Measurements from ENCODE around the gene SLC35F3. TPM values are rescaled to one million over a fixed set of nuclear protein-coding genes. Genes with fewer than 3 reads are reported as not detected.

The SLC35F3 gene
- total RNA-seq, 4 donors from 2014 or later, result 0.82 TPM; not detected in 3

DNA sequence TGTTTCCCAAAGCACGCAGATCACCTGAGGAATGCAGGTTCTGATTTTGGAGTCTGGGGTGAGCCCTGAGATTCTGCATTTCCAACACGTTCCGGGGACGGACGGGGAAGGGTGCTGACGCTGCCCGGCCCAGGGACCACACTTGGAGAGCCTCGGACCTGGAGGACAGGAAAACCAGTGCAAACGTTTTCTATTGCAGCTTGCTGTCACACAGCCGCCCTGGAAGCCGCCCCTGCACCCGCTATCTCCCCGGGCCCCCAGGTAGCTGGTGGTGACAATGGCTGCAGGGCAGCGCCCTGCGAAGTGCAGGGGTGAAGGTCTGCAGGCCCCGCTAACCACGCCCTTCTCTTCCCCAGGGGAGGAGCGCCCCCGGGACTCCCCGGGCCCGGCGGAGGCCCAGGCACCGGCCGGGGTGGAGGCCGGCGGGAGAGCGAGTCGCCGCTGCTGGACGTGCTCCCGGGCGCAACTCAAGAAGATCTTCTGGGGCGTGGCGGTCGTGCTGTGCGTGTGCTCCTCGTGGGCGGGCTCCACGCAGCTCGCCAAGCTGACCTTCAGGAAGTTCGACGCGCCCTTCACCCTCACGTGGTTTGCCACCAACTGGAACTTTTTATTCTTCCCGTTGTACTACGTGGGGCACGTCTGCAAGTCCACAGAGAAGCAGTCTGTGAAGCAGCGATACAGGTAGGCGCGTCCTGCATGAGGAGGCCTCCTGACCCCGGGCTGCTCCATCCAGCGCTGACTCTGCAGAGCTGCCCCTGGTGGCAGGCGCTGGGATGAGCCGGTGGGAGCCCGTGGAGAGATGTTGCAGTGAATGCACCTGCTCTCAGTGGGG lies 326.8 kb downstream of the SLC35F3 start:
- Histone ChIP-seq H3K27me3 (no peaks in the 10 kb centered on the region), H3K9me3 (no peaks in the 10 kb centered on the region), H3K4me3 (no peak overlapping the region), H3K4me1 (no peaks in the 10 kb centered on the region), H3K36me3 (no peaks in the 10 kb centered on the region), H3K27ac (no peak overlapping the region)
- in situ Hi-C loops (cut with MboI; ENCODE audit: low sequenced_read_pairs in 4 of 4) (no loop called here), intact Hi-C loops (cut with DNase I; ENCODE audit: low total_unique reads) (no loop called here)
- DNase-seq (no peak), ATAC-seq (no peak)
- TF ChIP-seq, protein P1, sequence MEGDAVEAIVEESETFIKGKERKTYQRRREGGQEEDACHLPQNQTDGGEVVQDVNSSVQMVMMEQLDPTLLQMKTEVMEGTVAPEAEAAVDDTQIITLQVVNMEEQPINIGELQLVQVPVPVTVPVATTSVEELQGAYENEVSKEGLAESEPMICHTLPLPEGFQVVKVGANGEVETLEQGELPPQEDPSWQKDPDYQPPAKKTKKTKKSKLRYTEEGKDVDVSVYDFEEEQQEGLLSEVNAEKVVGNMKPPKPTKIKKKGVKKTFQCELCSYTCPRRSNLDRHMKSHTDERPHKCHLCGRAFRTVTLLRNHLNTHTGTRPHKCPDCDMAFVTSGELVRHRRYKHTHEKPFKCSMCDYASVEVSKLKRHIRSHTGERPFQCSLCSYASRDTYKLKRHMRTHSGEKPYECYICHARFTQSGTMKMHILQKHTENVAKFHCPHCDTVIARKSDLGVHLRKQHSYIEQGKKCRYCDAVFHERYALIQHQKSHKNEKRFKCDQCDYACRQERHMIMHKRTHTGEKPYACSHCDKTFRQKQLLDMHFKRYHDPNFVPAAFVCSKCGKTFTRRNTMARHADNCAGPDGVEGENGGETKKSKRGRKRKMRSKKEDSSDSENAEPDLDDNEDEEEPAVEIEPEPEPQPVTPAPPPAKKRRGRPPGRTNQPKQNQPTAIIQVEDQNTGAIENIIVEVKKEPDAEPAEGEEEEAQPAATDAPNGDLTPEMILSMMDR (IDR thresholded peaks at IDR 0.05 in 4 of 5, conservative IDR thresholded peaks at IDR 0.05 in 1 of 5), result no peak
- no peak for TF ChIP-seq POLR2A (IDR thresholded peaks at IDR 0.05)

DNA sequence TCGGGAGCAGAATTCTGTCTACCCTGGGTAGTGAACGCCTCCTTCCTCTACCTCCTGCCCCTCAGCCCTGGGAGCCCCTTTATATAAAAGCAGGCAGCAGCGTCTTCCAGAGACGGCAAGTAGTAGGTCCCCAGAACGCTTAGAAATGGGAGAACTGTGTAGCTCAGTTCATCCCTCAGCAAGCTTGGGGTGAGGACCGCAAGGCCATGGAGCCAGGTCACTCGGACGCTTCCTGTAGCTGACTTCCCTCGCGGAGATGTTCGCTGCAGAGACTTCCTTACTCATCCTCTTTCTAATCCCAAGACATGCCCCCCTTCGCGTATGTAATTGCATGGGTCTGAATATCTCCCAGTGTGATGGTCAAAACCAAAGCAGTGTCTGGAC lies 327.4 kb downstream of the SLC35F3 start:
- TF ChIP-seq, protein P1 (IDR thresholded peaks at IDR 0.05 in 4 of 5, conservative IDR thresholded peaks at IDR 0.05 in 1 of 5), result no peak
- TF ChIP-seq POLR2A (IDR thresholded peaks at IDR 0.05), result no peak
- Histone ChIP-seq H3K27me3 (no peaks in the 10 kb centered on the region), H3K9me3 (no peaks in the 10 kb centered on the region), H3K4me1 (no peaks in the 10 kb centered on the region), H3K27ac (no peak overlapping the region), H3K4me3 (no peak overlapping the region), H3K36me3 (no peaks in the 10 kb centered on the region)
- ATAC-seq, result no peak
- no peak for DNase-seq
- intact Hi-C loops (cut with DNase I; ENCODE audit: low total_unique reads), result no loop called here
- in situ Hi-C loops (cut with MboI; ENCODE audit: low sequenced_read_pairs in 4 of 4), result no loop called here

DNA sequence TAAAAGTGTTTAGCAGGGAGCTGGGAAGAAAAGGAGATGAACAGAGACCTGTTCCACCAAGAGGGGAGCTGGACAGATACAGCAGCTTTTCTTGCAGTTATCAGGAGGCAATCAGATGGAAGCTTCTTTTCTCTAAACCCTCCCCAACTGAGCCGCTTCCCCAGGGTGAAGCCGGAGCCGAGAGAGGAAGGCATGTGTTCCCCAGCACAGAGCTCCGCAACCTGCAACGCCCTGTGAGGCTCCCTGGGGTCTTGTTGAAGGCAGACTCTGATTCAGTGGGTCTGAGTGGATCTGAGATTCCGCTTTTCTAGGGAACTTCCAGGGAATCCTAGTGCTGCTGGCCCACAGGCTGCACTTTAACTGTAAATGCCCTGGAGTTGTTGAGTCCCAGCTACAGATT lies 329.7 kb downstream of the SLC35F3 start:
- TF ChIP-seq, protein P1 (IDR thresholded peaks at IDR 0.05 in 4 of 5, conservative IDR thresholded peaks at IDR 0.05 in 1 of 5), result no peak
- TF ChIP-seq POLR2A (IDR thresholded peaks at IDR 0.05), result no peak
- Histone ChIP-seq H3K36me3 (no peaks in the 10 kb centered on the region), H3K4me1 (no peaks in the 10 kb centered on the region), H3K4me3 (no peak overlapping the region), H3K9me3 (no peaks in the 10 kb centered on the region), H3K27me3 (no peaks in the 10 kb centered on the region), H3K27ac (no peak overlapping the region)
- no peak for ATAC-seq
- intact Hi-C loops (cut with DNase I; ENCODE audit: low total_unique reads), result no loop called here
- DNase-seq, result no peak
- in situ Hi-C loops (cut with MboI; ENCODE audit: low sequenced_read_pairs in 4 of 4), result no loop called here

DNA sequence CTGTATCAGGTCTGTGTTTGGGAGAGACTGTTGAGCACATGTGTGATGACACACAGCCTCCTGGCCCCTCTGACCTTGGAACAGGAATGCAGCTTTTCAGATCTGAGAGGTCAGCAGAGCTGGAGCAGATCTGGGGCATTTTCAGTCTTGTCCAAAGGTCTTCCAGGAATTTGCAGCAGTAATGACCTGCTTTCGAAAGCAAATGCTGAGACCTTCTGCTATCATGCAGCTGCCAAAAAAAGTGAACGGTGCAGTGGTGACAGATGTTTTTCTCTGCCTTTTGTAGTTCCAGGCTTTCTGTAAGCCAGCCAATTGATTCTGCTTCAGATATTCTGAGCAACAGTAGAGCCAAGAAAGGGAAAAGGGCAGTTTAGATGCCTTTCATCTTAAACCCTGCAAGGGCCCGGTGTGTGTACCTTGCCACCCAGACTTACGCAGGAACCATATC lies 331.0 kb downstream of the SLC35F3 start:
- Histone ChIP-seq H3K4me1 (no peaks in the 10 kb centered on the region), H3K27ac (no peak overlapping the region), H3K36me3 (no peaks in the 10 kb centered on the region), H3K9me3 (no peaks in the 10 kb centered on the region), H3K4me3 (no peak overlapping the region), H3K27me3 (no peaks in the 10 kb centered on the region)
- DNase-seq (no peak), ATAC-seq (no peak)
- TF ChIP-seq, protein P1 (IDR thresholded peaks at IDR 0.05 in 4 of 5, conservative IDR thresholded peaks at IDR 0.05 in 1 of 5), result no peak
- TF ChIP-seq POLR2A (IDR thresholded peaks at IDR 0.05), result no peak
- intact Hi-C loops (cut with DNase I; ENCODE audit: low total_unique reads) (no loop called here), in situ Hi-C loops (cut with MboI; ENCODE audit: low sequenced_read_pairs in 4 of 4) (no loop called here)
